Osteocyte (in vitro differentiated cells): ENCODE data around the gene KAZN. TPM values are rescaled to one million over a fixed set of nuclear protein-coding genes. Genes with fewer than 3 reads are reported as not detected.
A peak's percentile ranks its signal among the peaks of the same experiment; 100 is the strongest.

Experiments
- DNase-seq: peaks from one replicate; pipeline ENCODE4 v3.0.0; 2021; ENCODE audit warnings: mixed read lengths; ENCODE audit not compliant: unreplicated experiment; ENCODE audit errors: extremely low spot score
- H3K27ac Mint-ChIP-seq: one replicate; pipeline ENCODE4 v1.8.0; 2021; ENCODE audit warnings: mild to moderate bottlenecking, mixed read lengths; ENCODE audit not compliant: unreplicated experiment
- H3K27me3 Mint-ChIP-seq: one replicate; pipeline ENCODE4 v1.8.0; 2021; ENCODE audit warnings: mixed read lengths; ENCODE audit not compliant: unreplicated experiment
- H3K36me3 Mint-ChIP-seq: one replicate; pipeline ENCODE4 v1.8.0; 2021; ENCODE audit warnings: mixed read lengths; ENCODE audit not compliant: unreplicated experiment
- H3K4me1 Mint-ChIP-seq: one replicate; pipeline ENCODE4 v1.8.0; 2021; ENCODE audit warnings: mixed read lengths; ENCODE audit not compliant: unreplicated experiment
- H3K4me3 Mint-ChIP-seq: one replicate; pipeline ENCODE4 v1.8.0; 2021; ENCODE audit warnings: mild to moderate bottlenecking, moderate library complexity, mixed read lengths; ENCODE audit not compliant: unreplicated experiment
- H3K9me3 Mint-ChIP-seq: one replicate; pipeline ENCODE4 v1.8.0; 2021; ENCODE audit warnings: mixed read lengths; ENCODE audit not compliant: unreplicated experiment
- total RNA-seq: library from RNA; stranded (reverse); gene quantifications from 2 replicates; pipeline ENCODE4 v1.2.1, GENCODE V29; 2021
- TF ChIP-seq, protein P1 (sequence below): fragments of 200-600 bp; sonication (generic); IDR thresholded peaks from 2 replicates; pipeline ENCODE4 v1.5.0; 2021; ENCODE audit warnings: antibody characterized with exemption, mild to moderate bottlenecking, moderate library complexity

Gene KAZN
- total RNA-seq, 1 donor from 2014 or later: 47.1 TPM

DNA sequence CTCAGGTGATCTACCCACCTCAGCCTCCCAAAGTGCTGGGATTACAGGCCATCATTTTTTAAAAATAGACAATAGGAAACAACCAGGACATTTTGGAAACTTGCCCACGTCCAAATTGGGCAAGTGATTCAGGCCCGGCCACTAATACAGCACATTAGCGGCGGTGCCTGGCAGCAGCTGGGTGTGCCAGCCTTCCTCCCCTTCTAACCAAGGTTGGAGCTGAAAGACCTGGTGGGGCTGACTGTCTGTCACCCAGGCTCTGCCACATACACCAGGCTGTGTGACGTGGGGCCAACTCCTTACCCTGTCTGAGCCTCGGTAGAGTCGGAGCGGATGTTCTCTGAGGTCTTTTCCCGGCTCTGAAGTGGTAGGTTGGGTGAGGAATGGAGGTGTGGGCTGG lies 525.4 kb downstream of the KAZN start:
- Mint-ChIP-seq H3K36me3 (no peaks in the 10 kb centered on the region), H3K27me3 (peaks cover 33% of the 10 kb centered on the region), H3K4me3 (no peak overlapping the region), H3K9me3 (no peaks in the 10 kb centered on the region), H3K27ac (no peak overlapping the region), H3K4me1 (no peaks in the 10 kb centered on the region)
- no peak for DNase-seq
- TF ChIP-seq, protein P1, sequence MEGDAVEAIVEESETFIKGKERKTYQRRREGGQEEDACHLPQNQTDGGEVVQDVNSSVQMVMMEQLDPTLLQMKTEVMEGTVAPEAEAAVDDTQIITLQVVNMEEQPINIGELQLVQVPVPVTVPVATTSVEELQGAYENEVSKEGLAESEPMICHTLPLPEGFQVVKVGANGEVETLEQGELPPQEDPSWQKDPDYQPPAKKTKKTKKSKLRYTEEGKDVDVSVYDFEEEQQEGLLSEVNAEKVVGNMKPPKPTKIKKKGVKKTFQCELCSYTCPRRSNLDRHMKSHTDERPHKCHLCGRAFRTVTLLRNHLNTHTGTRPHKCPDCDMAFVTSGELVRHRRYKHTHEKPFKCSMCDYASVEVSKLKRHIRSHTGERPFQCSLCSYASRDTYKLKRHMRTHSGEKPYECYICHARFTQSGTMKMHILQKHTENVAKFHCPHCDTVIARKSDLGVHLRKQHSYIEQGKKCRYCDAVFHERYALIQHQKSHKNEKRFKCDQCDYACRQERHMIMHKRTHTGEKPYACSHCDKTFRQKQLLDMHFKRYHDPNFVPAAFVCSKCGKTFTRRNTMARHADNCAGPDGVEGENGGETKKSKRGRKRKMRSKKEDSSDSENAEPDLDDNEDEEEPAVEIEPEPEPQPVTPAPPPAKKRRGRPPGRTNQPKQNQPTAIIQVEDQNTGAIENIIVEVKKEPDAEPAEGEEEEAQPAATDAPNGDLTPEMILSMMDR: no peak

DNA sequence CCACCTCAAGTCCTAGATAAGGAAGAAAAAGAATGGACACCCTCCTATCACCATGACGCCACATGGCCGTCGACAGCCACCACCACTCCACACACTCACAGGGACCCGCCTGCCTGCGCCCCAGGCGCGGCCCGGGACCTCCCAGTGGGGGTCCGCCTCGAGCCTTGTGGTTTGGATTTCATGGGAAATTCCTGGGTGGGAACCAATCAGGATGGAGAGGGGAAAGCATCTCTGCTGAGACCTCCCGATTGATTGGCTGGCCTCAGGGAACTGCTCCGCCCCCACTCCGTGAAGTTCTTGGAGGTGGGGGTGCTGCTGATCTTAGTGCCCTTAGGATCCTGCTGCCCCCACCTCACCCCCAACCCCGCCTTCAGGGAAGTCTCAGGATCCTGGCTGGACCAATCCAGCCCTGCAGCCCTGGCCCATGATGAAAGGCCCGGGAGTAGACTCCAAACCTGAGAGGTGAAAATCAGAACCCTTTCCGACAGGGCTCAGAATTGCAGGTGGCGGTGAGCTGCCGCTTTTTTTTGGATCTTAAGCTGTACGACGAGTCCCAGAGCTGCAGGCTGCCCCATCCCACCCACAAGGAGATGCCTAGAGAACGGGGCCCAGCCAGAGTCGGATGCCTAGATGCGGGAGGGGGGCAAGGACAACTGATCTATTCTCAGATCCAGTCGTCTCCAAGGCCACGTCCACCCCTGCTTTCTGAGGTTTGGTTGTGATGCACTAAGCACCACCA lies 526.0 kb downstream of the KAZN start:
- TF ChIP-seq, protein P1: no peak
- Mint-ChIP-seq H3K27me3 (peaks cover 33% of the 10 kb centered on the region), H3K9me3 (no peaks in the 10 kb centered on the region), H3K4me3 (no peak overlapping the region), H3K27ac (no peak overlapping the region), H3K36me3 (no peaks in the 10 kb centered on the region), H3K4me1 (no peaks in the 10 kb centered on the region)
- no peak for DNase-seq

DNA sequence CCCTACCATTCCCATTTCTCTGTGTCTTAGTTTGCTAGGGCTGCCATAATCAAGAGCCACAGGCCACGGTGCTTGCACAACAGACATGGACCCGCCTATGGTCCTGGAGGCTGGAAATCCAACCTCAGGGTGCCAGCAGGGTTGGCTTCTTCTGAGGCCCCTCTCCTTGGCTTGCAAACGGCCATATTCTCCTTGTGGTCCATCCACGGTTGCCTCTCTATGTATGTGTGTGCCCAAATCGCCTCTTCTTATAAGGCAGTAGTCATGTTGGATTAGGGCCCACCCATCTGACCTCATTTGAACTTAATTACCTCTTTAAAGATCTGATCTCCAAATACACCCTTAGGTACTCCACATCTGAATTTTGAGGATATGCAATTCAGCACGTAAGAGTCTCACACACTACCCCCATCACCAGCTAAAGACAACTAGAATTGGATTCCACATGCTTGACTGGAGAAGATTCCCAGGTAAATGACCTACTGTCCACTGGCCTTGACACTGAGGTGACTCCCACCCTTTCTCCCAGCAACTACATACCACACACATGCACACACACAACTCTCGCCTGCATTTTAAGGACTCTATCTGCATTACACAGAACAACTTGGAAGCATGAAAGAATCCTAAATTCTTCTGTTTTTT lies 526.7 kb downstream of the KAZN start:
- TF ChIP-seq, protein P1: no peak
- H3K4me3 Mint-ChIP-seq: no peak overlapping the region
- peaks cover 36% of the 10 kb centered on the region for H3K27me3 Mint-ChIP-seq
- no peak for DNase-seq
- H3K4me1 Mint-ChIP-seq: no peaks in the 10 kb centered on the region
- no peaks in the 10 kb centered on the region for H3K9me3 Mint-ChIP-seq
- no peaks in the 10 kb centered on the region for H3K36me3 Mint-ChIP-seq
- H3K27ac Mint-ChIP-seq: no peak overlapping the region

DNA sequence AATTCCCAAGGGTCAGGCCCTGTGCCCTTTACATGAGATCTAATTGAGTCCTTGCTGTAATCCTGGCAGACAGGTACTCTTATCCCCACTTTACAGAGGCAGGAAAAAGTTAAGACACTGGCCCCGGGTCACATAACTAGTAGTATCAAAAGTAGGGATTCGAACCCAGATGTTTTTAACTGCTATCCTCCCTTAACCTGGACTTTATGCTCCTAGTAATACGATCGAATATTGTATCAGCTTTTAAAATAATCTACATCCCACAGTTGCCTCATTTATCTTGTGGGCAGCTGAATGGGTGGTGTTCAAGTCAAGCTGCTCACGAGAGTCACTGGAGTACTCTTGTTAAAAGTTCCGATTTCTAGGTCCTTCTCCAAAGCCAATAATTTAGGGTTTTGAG lies 529.6 kb downstream of the KAZN start:
- Mint-ChIP-seq H3K9me3 (no peaks in the 10 kb centered on the region), H3K27ac (no peak overlapping the region), H3K27me3 (peaks cover 25% of the 10 kb centered on the region), H3K36me3 (no peaks in the 10 kb centered on the region), H3K4me3 (no peak overlapping the region), H3K4me1 (no peaks in the 10 kb centered on the region)
- TF ChIP-seq, protein P1: no peak
- DNase-seq: no peak

DNA sequence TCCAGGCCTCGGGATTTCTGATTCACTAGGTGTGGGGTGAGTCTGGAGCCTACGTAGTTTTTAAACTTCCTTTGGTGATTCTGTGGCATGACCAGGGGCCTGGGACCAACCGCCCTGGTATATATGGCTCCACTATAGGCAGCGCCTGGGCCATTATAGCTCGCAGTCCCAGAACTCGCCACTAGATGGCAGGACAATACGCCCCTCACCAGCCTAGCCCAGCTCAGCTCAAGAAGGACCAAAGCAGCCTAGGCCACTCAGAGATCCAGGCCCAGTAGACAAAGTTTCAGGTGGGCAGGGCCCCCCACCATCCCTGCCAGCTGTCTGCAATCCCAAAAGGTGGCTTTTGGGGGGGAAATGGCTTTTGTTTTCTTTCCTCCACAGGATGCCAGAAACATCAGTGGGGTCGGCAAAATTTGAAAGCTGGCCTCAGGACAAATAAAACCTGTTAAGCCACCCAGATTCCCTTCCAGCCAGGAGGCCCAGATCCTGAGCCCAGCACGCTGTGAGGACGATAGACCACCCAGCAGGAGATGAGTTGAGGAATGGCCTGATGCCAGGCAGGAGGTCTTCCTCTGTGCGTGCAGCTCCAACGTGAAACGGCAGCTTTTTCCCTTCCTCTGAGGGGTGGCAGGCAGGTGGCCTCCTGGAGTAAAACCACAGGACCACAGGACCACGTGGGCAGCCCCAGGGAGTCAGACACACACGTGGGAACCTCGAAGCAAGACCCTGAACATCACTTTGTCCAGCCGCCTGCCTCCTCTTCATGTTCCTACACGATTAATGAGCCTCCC lies 530.2 kb downstream of the KAZN start:
- H3K27ac Mint-ChIP-seq: no peak overlapping the region

More for the DNA sequence above, 530.2 kb downstream of the KAZN start:
- H3K4me1 Mint-ChIP-seq: no peaks in the 10 kb centered on the region
- DNase-seq: peak; percentile 92
- peaks cover 27% of the 10 kb centered on the region for H3K27me3 Mint-ChIP-seq
- no peak overlapping the region for H3K4me3 Mint-ChIP-seq
- TF ChIP-seq, protein P1: peak; percentile 92
- H3K36me3 Mint-ChIP-seq: no peaks in the 10 kb centered on the region
- H3K9me3 Mint-ChIP-seq: no peaks in the 10 kb centered on the region
